Parathyroid adenoma (tissue), 2 donors: ENCODE data around the gene TSPAN19.

ENCODE experiments used
- H2AFZ ChIP-seq: fragments of 300-600 bp; sonication (generic); one replicate; pipeline ENCODE4 v1.7.0; 2017; ENCODE audit warnings: antibody characterized with exemption, mild to moderate bottlenecking
- H3K27ac ChIP-seq: fragments of 300-600 bp; sonication (generic); one replicate; pipeline ENCODE4 v1.7.0; 2017
- H3K27me3 ChIP-seq: fragments of 300-600 bp; sonication (generic); one replicate; pipeline ENCODE4 v1.7.0; 2017; ENCODE audit warnings: low read length; ENCODE audit not compliant: control insufficient read depth, insufficient read depth
- H3K36me3 ChIP-seq: fragments of 300-600 bp; sonication (generic); one replicate; pipeline ENCODE4 v1.7.0; 2017; ENCODE audit warnings: low read length; ENCODE audit not compliant: control insufficient read depth, insufficient read depth
- H3K4me1 ChIP-seq: fragments of 300-600 bp; sonication (generic); one replicate; pipeline ENCODE4 v1.7.0; 2017; ENCODE audit warnings: control low read depth
- H3K4me2 ChIP-seq: fragments of 300-600 bp; sonication (generic); one replicate; pipeline ENCODE4 v1.7.0; 2017; ENCODE audit warnings: low read length
- H3K4me3 ChIP-seq: fragments of 300-600 bp; sonication (generic); one replicate; pipeline ENCODE4 v1.7.0; 2017; ENCODE audit warnings: low read depth, low read length
- H3K79me2 ChIP-seq: fragments of 300-600 bp; sonication (generic); one replicate; pipeline ENCODE4 v1.7.0; 2017; ENCODE audit warnings: control low read depth
- H3K9ac ChIP-seq: fragments of 300-600 bp; sonication (generic); one replicate; pipeline ENCODE4 v1.7.0; 2017; ENCODE audit warnings: mild to moderate bottlenecking
- H3K9me3 ChIP-seq: fragments of 300-600 bp; sonication (generic); one replicate; pipeline ENCODE4 v1.7.0; 2017; ENCODE audit warnings: low read length; ENCODE audit not compliant: control insufficient read depth
- CTCF ChIP-seq: fragments of 300-600 bp; sonication (generic); IDR thresholded peaks from one replicate; pipeline ENCODE4 v1.7.0; 2017; ENCODE audit warnings: antibody characterized with exemption, mild to moderate bottlenecking
- donor health status: primary hyperparathyroidism.

Gene TSPAN19

GRCh38 chr12:85065837-85066482 lies 29.9 kb upstream of the TSPAN19 start:
- H3K36me3 ChIP-seq, result no peaks in the 10 kb centered on the region
- H3K9ac ChIP-seq, result no peak overlapping the region
- H3K4me3 ChIP-seq, result no peak overlapping the region
- no peak overlapping the region for H2AFZ ChIP-seq
- H3K4me1 ChIP-seq, result no peaks in the 10 kb centered on the region
- no peaks in the 10 kb centered on the region for H3K27me3 ChIP-seq
- H3K4me2 ChIP-seq, result no peak overlapping the region
- no peak overlapping the region for H3K27ac ChIP-seq
- no peaks in the 10 kb centered on the region for H3K9me3 ChIP-seq
- H3K79me2 ChIP-seq, result no peaks in the 10 kb centered on the region
- no peak for TF ChIP-seq CTCF

GRCh38 chr12:85060916-85061315 lies 24.8 kb upstream of the TSPAN19 start:
- no peaks in the 10 kb centered on the region for H3K9me3 ChIP-seq
- no peak overlapping the region for H2AFZ ChIP-seq
- no peaks in the 10 kb centered on the region for H3K27me3 ChIP-seq

GRCh38 chr12:85059594-85059993 lies 23.5 kb upstream of the TSPAN19 start:
- no peak overlapping the region for H3K4me3 ChIP-seq
- no peaks in the 10 kb centered on the region for H3K36me3 ChIP-seq
- H3K9ac ChIP-seq, result no peak overlapping the region
- no peaks in the 10 kb centered on the region for H3K4me1 ChIP-seq
- no peaks in the 10 kb centered on the region for H3K27me3 ChIP-seq
- no peak overlapping the region for H3K4me2 ChIP-seq
- TF ChIP-seq CTCF, result no peak
- no peak overlapping the region for H3K27ac ChIP-seq
- no peak overlapping the region for H2AFZ ChIP-seq
- H3K79me2 ChIP-seq, result no peaks in the 10 kb centered on the region
- H3K9me3 ChIP-seq, result no peaks in the 10 kb centered on the region

More at GRCh38 chr12:85060916-85061315, 24.8 kb upstream of the TSPAN19 start:
- Histone ChIP-seq H3K27ac (no peak overlapping the region), H3K79me2 (no peaks in the 10 kb centered on the region), H3K36me3 (no peaks in the 10 kb centered on the region), H3K4me2 (no peak overlapping the region), H3K4me1 (no peaks in the 10 kb centered on the region), H3K4me3 (no peak overlapping the region), H3K9ac (no peak overlapping the region)
- no peak for TF ChIP-seq CTCF

- no peak overlapping the region for H3K27ac ChIP-seq
- no peak overlapping the region for H3K9ac ChIP-seq
- H3K79me2 ChIP-seq, result no peaks in the 10 kb centered on the region
- no peak overlapping the region for H3K4me2 ChIP-seq
- H3K36me3 ChIP-seq, result no peaks in the 10 kb centered on the region
- H3K4me1 ChIP-seq, result no peaks in the 10 kb centered on the region
- H3K27me3 ChIP-seq, result no peaks in the 10 kb centered on the region
- H3K9me3 ChIP-seq, result no peaks in the 10 kb centered on the region
- no peak for TF ChIP-seq CTCF
- no peak overlapping the region for H3K4me3 ChIP-seq
- H2AFZ ChIP-seq, result no peak overlapping the region
Observed at GRCh38 chr12:85058339-85058738, 22.3 kb upstream of the TSPAN19 start.

- H3K4me3 ChIP-seq, result no peak overlapping the region
- TF ChIP-seq CTCF, result peak; percentile 77
- no peak overlapping the region for H2AFZ ChIP-seq
- H3K79me2 ChIP-seq, result no peaks in the 10 kb centered on the region
- no peak overlapping the region for H3K4me2 ChIP-seq
- H3K27me3 ChIP-seq, result no peaks in the 10 kb centered on the region
- H3K9me3 ChIP-seq, result no peaks in the 10 kb centered on the region
- no peaks in the 10 kb centered on the region for H3K36me3 ChIP-seq
- no peak overlapping the region for H3K27ac ChIP-seq
- no peak overlapping the region for H3K9ac ChIP-seq
- no peaks in the 10 kb centered on the region for H3K4me1 ChIP-seq
Observed at GRCh38 chr12:85057370-85057963, 21.4 kb upstream of the TSPAN19 start.
